CD4-positive, alpha-beta T cell (primary cell): ENCODE measurements around the gene S100A16. TPM values are rescaled to one million over a fixed set of nuclear protein-coding genes. Genes with fewer than 3 reads are reported as not detected.
A peak's percentile ranks its signal among the peaks of the same experiment; 100 is the strongest.

Experiments
- ATAC-seq: fragments of 200-7000 bp; cut with Tn5 transposase; one replicate; pipeline ENCODE4 v1.10.0; 2022; ENCODE audit warnings: mild to moderate bottlenecking; ENCODE audit not compliant: poor library complexity
- CTCF ChIA-PET: fragments of 350-600 bp; sonication (Branson Sonifier 250); formaldehyde crosslinking; loops from one replicate; lab custom pipeline; 2021; ENCODE audit warnings: antibody characterized with exemption, inconsistent platforms; lab: Charles Lee
- POLR2A ChIA-PET: fragments of 350-600 bp; sonication (Branson Sonifier 250); formaldehyde crosslinking; loops from one replicate; lab custom pipeline; 2021; ENCODE audit warnings: antibody characterized with exemption, inconsistent platforms; lab: Charles Lee
- DNase-seq, 14 experiments: peaks; one replicate each; pipeline ENCODE4 v3.0.0-alpha.2; 2013 to 2020; ENCODE audit warnings: mixed read lengths in 2 of 14
- H3K27ac ChIP-seq, 2 donors: one replicate each; pipeline versions ENCODE4 v1.5.1 to v1.7.0; 2013; ENCODE audit warnings: low read length in 2 of 2, low read depth in 1 of 2, mild to moderate bottlenecking in 1 of 2
- H3K27me3 ChIP-seq, 2 experiments: 1 replicate in 1 of 2; 2 replicates in 1 of 2; pipeline versions ENCODE4 v1.6.1 to v1.7.0; 2013; ENCODE audit warnings: low read length in 2 of 2, control low read depth in 1 of 2, mild to moderate bottlenecking in 1 of 2, moderate library complexity in 1 of 2; ENCODE audit not compliant: insufficient read depth in 2 of 2, control insufficient read depth in 1 of 2
- H3K36me3 ChIP-seq: one replicate; pipeline ENCODE4 v1.6.1; 2013; ENCODE audit warnings: low read length, control low read depth; ENCODE audit not compliant: insufficient read depth
- H3K4me1 ChIP-seq: one replicate; pipeline ENCODE4 v1.6.1; 2013; ENCODE audit warnings: low read length, control low read depth; ENCODE audit not compliant: insufficient read depth
- H3K4me3 ChIP-seq: one replicate; pipeline ENCODE4 v1.5.1; 2013; ENCODE audit warnings: mild to moderate bottlenecking, low read length, moderate library complexity
- H3K9me3 ChIP-seq, 2 experiments: 1 replicate in 1 of 2; 2 replicates in 1 of 2; pipeline versions ENCODE4 v1.6.1 to v1.7.0; 2013; ENCODE audit warnings: low read length in 2 of 2, mild to moderate bottlenecking in 2 of 2, control low read depth in 1 of 2, moderate library complexity in 1 of 2; ENCODE audit not compliant: control insufficient read depth in 1 of 2, insufficient read depth in 1 of 2
- H3K27ac Mint-ChIP-seq: one replicate; pipeline ENCODE4 v1.8.0; 2020; ENCODE audit warnings: mixed read lengths
- H3K27me3 Mint-ChIP-seq: one replicate; pipeline ENCODE4 v1.8.0; 2021; ENCODE audit warnings: mixed read lengths
- H3K36me3 Mint-ChIP-seq: one replicate; pipeline ENCODE4 v1.8.0; 2021; ENCODE audit warnings: low read depth, mixed read lengths
- H3K4me1 Mint-ChIP-seq: one replicate; pipeline ENCODE4 v1.8.0; 2021; ENCODE audit warnings: low read depth, mixed read lengths
- H3K4me3 Mint-ChIP-seq: one replicate; pipeline ENCODE4 v1.8.0; 2020; ENCODE audit warnings: mild to moderate bottlenecking, mixed read lengths
- H3K9me3 Mint-ChIP-seq: one replicate; pipeline ENCODE4 v1.8.0; 2020; ENCODE audit warnings: mixed read lengths
- CTCF ChIP-seq: fragments of 200-600 bp; IDR thresholded peaks from one replicate; pipeline ENCODE4 v1.8.0; 2022; ENCODE audit warnings: antibody characterized with exemption, mild to moderate bottlenecking
- intact Hi-C, 2 experiments: fragments of 100-400 bp; cut with DNase I in 1 of 2; cut with micrococcal nuclease in 1 of 2; formaldehyde crosslinking; loops; one replicate each; pipeline versions ENCODE4 v1.15.1 to v1.9.0; 2023 to 2025; cut with DNase I, micrococcal nuclease
- total RNA-seq, 174 experiments: library from RNA in 2 of 174; stranded (reverse) in 2 of 174; gene quantifications; one replicate each; pipeline ENCODE4 v1.2.3 and lab custom pipeline; 2021 to 2026

S100A16 gene
- total RNA-seq, 2 experiments from 2014 or later: not detected

- POLR2A ChIA-PET: no interaction called here
Measured at GRCh38 chr1:153631047-153632022, 18.4 kb upstream of the S100A16 start.

GRCh38 chr1:153630384-153630783, 17.4 kb upstream of the S100A16 start:
- Mint-ChIP-seq H3K36me3 (peaks cover 15% of the 10 kb centered on the region), H3K27me3 (no peaks in the 10 kb centered on the region), H3K4me3 (no peak overlapping the region), H3K9me3 (no peaks in the 10 kb centered on the region), H3K27ac (no peak overlapping the region), H3K4me1 (peaks cover 16% of the 10 kb centered on the region)
- Histone ChIP-seq H3K4me1 (peaks cover 19% of the 10 kb centered on the region), H3K36me3 (no peaks in the 10 kb centered on the region), H3K27ac (no peak overlapping the region), H3K9me3 (no peaks in the 10 kb centered on the region), H3K27me3 (no peaks in the 10 kb centered on the region), H3K4me3 (no peak overlapping the region)
- intact Hi-C loops: loop anchor here in 1 of 2 experiments (5.0 kb wide), 1 partner anchor 83 kb away; the partner anchor contains the start of genes S100A3 and S100A4
- no peak for DNase-seq
- ChIA-PET CTCF (no interaction called here), POLR2A (no interaction called here)
- ATAC-seq: no peak
- TF ChIP-seq CTCF: no peak

More at GRCh38 chr1:153631047-153632022, 18.4 kb upstream of the S100A16 start:
- Histone ChIP-seq H3K4me3 (no peak overlapping the region), H3K27ac (no peak overlapping the region), H3K4me1 (peaks cover 28% of the 10 kb centered on the region), H3K27me3 (no peaks in the 10 kb centered on the region), H3K9me3 (no peaks in the 10 kb centered on the region), H3K36me3 (peaks cover 7% of the 10 kb centered on the region)
- peaks cover 25% of the 10 kb centered on the region for H3K4me1 Mint-ChIP-seq
- no peak for TF ChIP-seq CTCF
- peaks cover 24% of the 10 kb centered on the region for H3K36me3 Mint-ChIP-seq
- DNase-seq (no peak), ATAC-seq (no peak)
- no peak overlapping the region for H3K4me3 Mint-ChIP-seq
- CTCF ChIA-PET: no interaction called here
- H3K9me3 Mint-ChIP-seq: no peaks in the 10 kb centered on the region
- H3K27ac Mint-ChIP-seq: peak overlapping the region; percentile 5
- intact Hi-C loops: loop anchor here in 1 of 2 experiments (5.0 kb wide), 1 partner anchor 84 kb away; the partner anchor contains the start of genes S100A3 and S100A4
- H3K27me3 Mint-ChIP-seq: no peaks in the 10 kb centered on the region

GRCh38 chr1:153629971-153630370, 17.0 kb upstream of the S100A16 start:
- peaks cover 16% of the 10 kb centered on the region for H3K4me1 Mint-ChIP-seq
- H3K9me3 ChIP-seq: no peaks in the 10 kb centered on the region
- H3K27ac ChIP-seq: no peak overlapping the region
- TF ChIP-seq CTCF: no peak
- H3K27ac Mint-ChIP-seq: no peak overlapping the region
- H3K9me3 Mint-ChIP-seq: no peaks in the 10 kb centered on the region
- H3K4me1 ChIP-seq: peaks cover 14% of the 10 kb centered on the region
- ATAC-seq (no peak), DNase-seq (no peak)
- H3K4me3 ChIP-seq: no peak overlapping the region
- H3K4me3 Mint-ChIP-seq: no peak overlapping the region
- POLR2A ChIA-PET: no interaction called here
- H3K27me3 ChIP-seq: no peaks in the 10 kb centered on the region
- H3K36me3 ChIP-seq: no peaks in the 10 kb centered on the region
- H3K36me3 Mint-ChIP-seq: peaks cover 12% of the 10 kb centered on the region
- no peaks in the 10 kb centered on the region for H3K27me3 Mint-ChIP-seq
- intact Hi-C loops: loop anchor here in 1 of 2 experiments (5.0 kb wide), 1 partner anchor 83 kb away; the partner anchor contains the start of genes S100A3 and S100A4
- CTCF ChIA-PET: no interaction called here
